ENCODE results near the gene CFP. TPM values are rescaled to one million over a fixed set of nuclear protein-coding genes. Genes with fewer than 3 reads are reported as not detected.

Gene CFP
- total RNA-seq, 1 experiment from 2014 or later: 2.0 TPM

- TF ChIP-seq ZNF281 (CRISPR knock-in tag; IDR thresholded peaks at IDR 0.05): no peak
- no peak for TF ChIP-seq GTF2I (CRISPR knock-in tag; conservative IDR thresholded peaks at IDR 0.05)
Measured at GRCh38 chrX:47649271-47649670, 19.5 kb upstream of the CFP start (continued).

GRCh38 chrX:47648376-47648775 lies 18.6 kb upstream of the CFP start:
- no peaks in the 10 kb centered on the region for H3K27me3 Mint-ChIP-seq (ENCODE audit: low read depth)
- POLR2A ChIA-PET: no interaction called here
- peak overlapping the region; percentile 39 for H3K4me3 Mint-ChIP-seq
- H3K9me3 Mint-ChIP-seq: no peaks in the 10 kb centered on the region
- H3K36me3 Mint-ChIP-seq: peaks cover 8% of the 10 kb centered on the region
- no peak overlapping the region for H3K27ac Mint-ChIP-seq
- ATAC-seq (no peak), DNase-seq (ENCODE audit: low spot score) (no peak)
- TF ChIP-seq IRF2 (CRISPR knock-in tag; IDR thresholded peaks at IDR 0.05; ENCODE audit: borderline replicate concordance, low read depth): no peak
- TF ChIP-seq PRRX2 (CRISPR knock-in tag; IDR thresholded peaks at IDR 0.05): no peak
- TF ChIP-seq HMGA2 (CRISPR knock-in tag; IDR thresholded peaks at IDR 0.05): no peak
- no peak for TF ChIP-seq ZNF219 (CRISPR knock-in tag; IDR thresholded peaks at IDR 0.05; ENCODE audit: borderline replicate concordance)
- no peak for TF ChIP-seq CDX4 (CRISPR knock-in tag; IDR thresholded peaks at IDR 0.05; ENCODE audit: borderline replicate concordance)
- no peak for TF ChIP-seq ZNF263 (CRISPR knock-in tag; IDR thresholded peaks at IDR 0.05; ENCODE audit: low read depth)
- no peak for TF ChIP-seq GRHL2 (CRISPR knock-in tag; IDR thresholded peaks at IDR 0.05; ENCODE audit: insufficient replicate concordance, severe bottlenecking)
- TF ChIP-seq SP1 (CRISPR knock-in tag; conservative IDR thresholded peaks at IDR 0.05): no peak
- no peak for TF ChIP-seq ZNF138 (CRISPR knock-in tag; conservative IDR thresholded peaks at IDR 0.05)
- no peak for TF ChIP-seq ZNF671 (CRISPR knock-in tag; IDR thresholded peaks at IDR 0.05)
- TF ChIP-seq ATF3 (CRISPR knock-in tag; conservative IDR thresholded peaks at IDR 0.05): no peak
- no peak for TF ChIP-seq ERG (CRISPR knock-in tag; IDR thresholded peaks at IDR 0.05)
- TF ChIP-seq USF2 (CRISPR knock-in tag; IDR thresholded peaks at IDR 0.05): no peak
- no peak for TF ChIP-seq NFE2L1 (CRISPR knock-in tag; IDR thresholded peaks at IDR 0.05)
- no peak for TF ChIP-seq HMGXB4 (CRISPR knock-in tag; IDR thresholded peaks at IDR 0.05)
- TF ChIP-seq FOXP4 (CRISPR knock-in tag; IDR thresholded peaks at IDR 0.05): no peak
- no peak for TF ChIP-seq NR3C1 (CRISPR knock-in tag; conservative IDR thresholded peaks at IDR 0.05; ENCODE audit: low read depth)
- no peak for TF ChIP-seq CREM (CRISPR knock-in tag; IDR thresholded peaks at IDR 0.05)
- peaks cover 26% of the 10 kb centered on the region for H3K4me1 Mint-ChIP-seq
- CTCF ChIA-PET: no interaction called here

Data from WTC11 (cell line).